Lung (tissue), 12 donors: ENCODE measurements around the gene PXK. TPM values are rescaled to one million over a fixed set of nuclear protein-coding genes. Genes with fewer than 3 reads are reported as not detected.
"Not testable (repeated sequence)": the region's sequence is repeated elsewhere in the genome, so short reads cannot be mapped to it uniquely, and the experiment has no call there.

ENCODE experiments used
- ATAC-seq: fragments of 200-7000 bp; cut with Tn5 transposase; one replicate; pipeline ENCODE4 v1.9.1; 2020; ENCODE audit warnings: moderate number of reproducible peaks; ENCODE audit not compliant: insufficient read depth, low FRiP score
- DNase-seq, 3 donors: peaks; one replicate each; pipeline ENCODE4 v3.0.0-alpha.2; 2013 to 2017
- H3K27ac ChIP-seq, 2 donors: one replicate each; pipeline ENCODE4 v1.5.1; 2013; ENCODE audit warnings: mild to moderate bottlenecking in 2 of 2, moderate library complexity in 2 of 2, control low read depth in 1 of 2, inconsistent platforms in 1 of 2, low read depth in 1 of 2, low read length in 1 of 2
- H3K27me3 ChIP-seq, 3 donors: one replicate each; pipeline ENCODE4 v1.5.1; 2013; ENCODE audit warnings: low read length in 2 of 3; ENCODE audit not compliant: control insufficient read depth in 3 of 3, insufficient read depth in 3 of 3
- H3K36me3 ChIP-seq, 4 donors: one replicate each; pipeline ENCODE4 v1.5.1; 2013; ENCODE audit warnings: low read length in 4 of 4, mild to moderate bottlenecking in 1 of 4, moderate library complexity in 1 of 4; ENCODE audit not compliant: control insufficient read depth in 4 of 4, insufficient read depth in 4 of 4
- H3K4me1 ChIP-seq, 5 donors: one replicate each; pipeline ENCODE4 v1.5.1; 2013; ENCODE audit warnings: low read length in 5 of 5, mild to moderate bottlenecking in 2 of 5, moderate library complexity in 1 of 5; ENCODE audit not compliant: control insufficient read depth in 5 of 5, insufficient read depth in 5 of 5
- H3K4me3 ChIP-seq: one replicate; pipeline ENCODE4 v1.5.1; 2013; ENCODE audit warnings: mild to moderate bottlenecking, control low read depth, moderate library complexity
- H3K9ac ChIP-seq, 2 donors: one replicate each; pipeline ENCODE4 v1.5.1; 2013; ENCODE audit warnings: low read length in 2 of 2, control low read depth in 1 of 2; ENCODE audit not compliant: insufficient read depth in 1 of 2
- H3K9me3 ChIP-seq, 4 donors: one replicate each; pipeline ENCODE4 v1.5.1; 2013; ENCODE audit warnings: low read length in 3 of 4, mild to moderate bottlenecking in 1 of 4, moderate library complexity in 1 of 4; ENCODE audit not compliant: control insufficient read depth in 4 of 4, insufficient read depth in 3 of 4
- WGBS, 2 donors: extraction: QIAGEN DNeasy Blood & Tissue Kit; methylation state at CpG; one replicate each; pipeline ENCODE4 v1.1.7; 2013; 5-methylcytosine and 5-hydroxymethylcytosine counted together
- polyA plus RNA-seq, 2 donors: library from polyadenylated mRNA; stranded (reverse); fragments of 200-250 nt; gene quantifications; one replicate each; pipeline ENCODE4 v1.2.1, GENCODE V29; 2013
- total RNA-seq, 2 donors: library from RNA; depleted of rRNA in 1 of 2; stranded (reverse); fragments of >200 nt in 1 of 2; gene quantifications; one replicate each; pipeline ENCODE4 v1.2.1, GENCODE V29; 2014 to 2021
- TF ChIP-seq, protein P1 (sequence below): IDR thresholded peaks from 2 replicates; pipeline ENCODE4 v1.5.1; 2012; ENCODE audit warnings: mild to moderate bottlenecking; ENCODE audit errors: control extremely low read depth, extremely low read depth
- donor health status: control.
- donor health status: control.
- donor health status: Bipolar disorder and iron deficiency.
- donor health status: healthy.
- donor health status: DM: yes; HTN: yes; CAD: no.

Gene PXK
- total and polyA plus RNA-seq, 4 donors, result 6.0 to 41.7 (median 22.1) TPM

DNA sequence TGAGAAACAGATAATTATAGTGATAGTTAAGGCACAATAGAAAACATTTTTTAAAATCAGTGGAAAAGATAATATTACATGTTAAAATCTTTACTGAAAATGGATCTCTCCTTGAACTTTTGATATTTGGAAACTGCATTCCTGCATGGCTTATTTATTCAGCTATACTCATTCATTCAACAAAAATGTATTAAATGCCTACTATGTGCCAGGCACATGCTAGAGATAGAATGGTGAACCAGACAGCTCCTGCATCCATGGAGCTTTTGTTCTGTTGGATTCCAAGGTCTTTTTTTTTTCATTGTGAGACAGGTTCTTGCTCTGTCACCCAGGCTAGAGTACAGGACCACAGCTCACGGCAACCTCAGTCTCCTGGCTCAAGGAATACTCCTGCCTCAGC is 4.5 kb downstream of the PXK start:
- no peak overlapping the region for H3K4me3 ChIP-seq
- no peak overlapping the region for H3K27ac ChIP-seq
- no peaks in the 10 kb centered on the region for H3K27me3 ChIP-seq
- peaks cover 0 to 26% (median 7%) of the 10 kb centered on the region in 5 donors for H3K4me1 ChIP-seq
- no peak for ATAC-seq
- DNase-seq, result no peak
- peaks cover 0 to 5% (median 0%) of the 10 kb centered on the region in 4 donors for H3K36me3 ChIP-seq
- H3K9ac ChIP-seq, result no peak overlapping the region
- no peaks in the 10 kb centered on the region for H3K9me3 ChIP-seq
- WGBS, 2 donors, result 89 to 98% methylated on average over 1 of the region's 1 CpG
- TF ChIP-seq, protein P1, sequence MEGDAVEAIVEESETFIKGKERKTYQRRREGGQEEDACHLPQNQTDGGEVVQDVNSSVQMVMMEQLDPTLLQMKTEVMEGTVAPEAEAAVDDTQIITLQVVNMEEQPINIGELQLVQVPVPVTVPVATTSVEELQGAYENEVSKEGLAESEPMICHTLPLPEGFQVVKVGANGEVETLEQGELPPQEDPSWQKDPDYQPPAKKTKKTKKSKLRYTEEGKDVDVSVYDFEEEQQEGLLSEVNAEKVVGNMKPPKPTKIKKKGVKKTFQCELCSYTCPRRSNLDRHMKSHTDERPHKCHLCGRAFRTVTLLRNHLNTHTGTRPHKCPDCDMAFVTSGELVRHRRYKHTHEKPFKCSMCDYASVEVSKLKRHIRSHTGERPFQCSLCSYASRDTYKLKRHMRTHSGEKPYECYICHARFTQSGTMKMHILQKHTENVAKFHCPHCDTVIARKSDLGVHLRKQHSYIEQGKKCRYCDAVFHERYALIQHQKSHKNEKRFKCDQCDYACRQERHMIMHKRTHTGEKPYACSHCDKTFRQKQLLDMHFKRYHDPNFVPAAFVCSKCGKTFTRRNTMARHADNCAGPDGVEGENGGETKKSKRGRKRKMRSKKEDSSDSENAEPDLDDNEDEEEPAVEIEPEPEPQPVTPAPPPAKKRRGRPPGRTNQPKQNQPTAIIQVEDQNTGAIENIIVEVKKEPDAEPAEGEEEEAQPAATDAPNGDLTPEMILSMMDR, result no peak

DNA sequence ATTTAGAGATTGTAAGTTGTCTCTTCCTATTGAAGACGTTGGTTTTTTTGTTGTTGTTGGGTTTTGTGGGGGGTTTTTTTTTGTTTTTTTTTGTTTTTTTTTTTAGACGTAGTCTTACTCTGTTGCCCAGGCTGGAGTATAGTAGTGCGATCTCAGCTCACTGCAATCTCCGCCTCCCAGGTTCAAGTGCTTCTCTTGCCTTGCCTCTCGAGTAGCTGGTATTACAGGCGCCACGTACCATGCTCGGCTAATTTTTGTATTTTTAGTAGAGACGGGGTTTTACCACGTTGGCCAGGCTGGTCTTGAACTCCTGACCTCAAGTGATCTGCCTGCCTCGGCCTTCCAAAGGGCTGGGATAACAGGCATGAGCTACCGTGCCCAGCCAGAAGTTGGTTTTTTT is 6.5 kb downstream of the PXK start:
- H3K27ac ChIP-seq, H3K36me3 ChIP-seq, H3K9me3 ChIP-seq, H3K4me3 ChIP-seq, DNase-seq, H3K27me3 ChIP-seq, H3K9ac ChIP-seq, ATAC-seq: not testable (repeated sequence)
- H3K4me1 ChIP-seq, result peaks cover 0 to 15% (median 6%) of the 10 kb centered on the region in 5 donors
- 88 to 89% methylated on average over 12 of the region's 12 CpGs for WGBS, 2 donors

DNA sequence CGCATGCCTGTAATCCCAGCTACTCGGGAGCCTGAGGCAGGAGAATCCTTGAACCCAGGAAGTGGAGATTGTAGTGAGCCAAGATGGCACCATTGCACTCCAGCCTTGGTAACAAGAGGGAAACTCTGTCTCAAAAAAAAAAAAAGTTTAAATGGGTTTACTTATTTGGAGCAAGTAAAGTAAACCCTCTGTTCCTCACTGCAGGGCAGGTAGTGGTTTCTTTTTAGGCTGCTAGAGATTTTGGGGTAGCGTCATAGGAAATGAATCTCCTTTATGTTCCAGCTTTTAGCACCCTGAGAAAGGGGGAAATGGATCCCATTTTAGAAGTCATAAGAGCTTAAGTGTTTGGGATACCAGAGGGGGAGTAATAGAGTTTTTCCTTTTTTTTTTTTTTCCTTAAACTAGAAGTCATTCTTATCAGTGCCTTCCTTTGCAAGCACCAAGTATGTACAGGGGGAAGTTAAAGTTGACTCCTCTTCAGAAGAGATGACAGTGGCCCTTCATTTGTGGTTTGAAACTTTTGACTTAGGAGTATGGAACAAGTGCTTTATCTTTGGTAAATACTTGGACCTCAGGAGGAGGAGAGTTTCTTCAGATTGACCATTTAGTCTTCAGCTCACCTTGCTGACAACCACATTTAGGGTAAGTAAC is 8.0 kb downstream of the PXK start:
- no peak for DNase-seq
- no peak for ATAC-seq
- no peak overlapping the region for H3K4me3 ChIP-seq
- TF ChIP-seq, protein P1, result no peak
- H3K27me3 ChIP-seq, result no peaks in the 10 kb centered on the region
- H3K9me3 ChIP-seq, result no peaks in the 10 kb centered on the region
- no peak overlapping the region for H3K27ac ChIP-seq
- peaks cover 0 to 3% (median 0%) of the 10 kb centered on the region in 5 donors for H3K4me1 ChIP-seq
- peaks cover 0 to 5% (median 0%) of the 10 kb centered on the region in 4 donors for H3K36me3 ChIP-seq
- 93 to 96% methylated on average over 3 of the region's 3 CpGs for whole genome bisulfite sequencing, 2 donors
- H3K9ac ChIP-seq, result no peak overlapping the region

DNA sequence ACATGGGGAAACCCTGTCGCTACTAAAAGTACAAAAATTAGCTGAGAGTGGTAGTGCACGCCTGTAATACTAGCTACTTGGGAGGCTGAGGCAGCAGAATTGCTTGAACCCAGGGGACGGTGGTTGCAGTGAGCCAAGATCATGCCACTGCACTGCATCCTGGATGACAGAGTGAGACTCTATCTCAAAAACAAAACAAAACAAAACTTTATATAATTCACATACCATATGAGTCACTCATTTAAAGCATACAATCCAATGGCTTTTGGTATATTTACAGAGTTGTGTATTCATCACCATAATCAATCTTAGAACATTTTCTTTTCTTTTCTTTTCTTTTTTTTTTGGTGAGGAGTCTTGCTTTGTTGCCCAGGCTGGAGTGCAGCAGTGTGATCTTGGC is 8.7 kb downstream of the PXK start:
- peaks cover 0 to 2% (median 2%) of the 10 kb centered on the region in 5 donors for H3K4me1 ChIP-seq
- TF ChIP-seq, protein P1, result no peak
- no peak overlapping the region for H3K9ac ChIP-seq
- H3K27me3 ChIP-seq, result no peaks in the 10 kb centered on the region
- H3K27ac ChIP-seq, result no peak overlapping the region
- peaks cover 0 to 5% (median 0%) of the 10 kb centered on the region in 4 donors for H3K36me3 ChIP-seq
- WGBS, 2 donors, result 86 to 93% methylated on average over 3 of the region's 3 CpGs
- ATAC-seq (no peak), DNase-seq (no peak)
- H3K4me3 ChIP-seq, result no peak overlapping the region
- no peaks in the 10 kb centered on the region for H3K9me3 ChIP-seq
